ENCODE results near the gene ZNF763. TPM values are rescaled to one million over a fixed set of nuclear protein-coding genes. Genes with fewer than 3 reads are reported as not detected.
"Not testable (repeated sequence)": the region's sequence is repeated elsewhere in the genome, so short reads cannot be mapped to it uniquely, and the experiment has no call there.

ZNF763 gene
- polyA plus RNA-seq, 3 donors: 1.3 to 2.6 (median 1.7) TPM

GRCh38 chr19:11931513-11931912 lies 33.3 kb upstream of the ZNF763 start:
- H3K36me3 ChIP-seq (replicated peaks in 1 of 2; ENCODE audit: control insufficient read depth in 1 of 2, insufficient read depth in 2 of 2, low read length in 2 of 2): peaks cover 4 to 70% of the 10 kb centered on the region in 2 donors
- H4K20me1 ChIP-seq (ENCODE audit: insufficient read depth, low read length): no peaks in the 10 kb centered on the region
- H3K4me3 Mint-ChIP-seq: no peak overlapping the region
- peaks cover 3 to 6% of the 10 kb centered on the region in 2 donors for H3K4me1 ChIP-seq (ENCODE audit: control insufficient read depth in 1 of 2, insufficient read depth in 2 of 2, low read length in 2 of 2)
- 100% methylated on average over 3 of the region's 3 CpGs for WGBS (ENCODE audit: insufficient coverage)
- H3K27me3 Mint-ChIP-seq (ENCODE audit: low read depth in 3 of 3): peaks cover 0 to 2% (median 0%) of the 10 kb centered on the region in 3 donors
- no peak overlapping the region for H3K4me3 ChIP-seq (replicated peaks in 1 of 3; ENCODE audit: low read depth in 2 of 3, low read length in 3 of 3)
- intact Hi-C loops (cut with micrococcal nuclease): no loop called here
- H3K9me3 Mint-ChIP-seq: peaks cover 21 to 72% (median 58%) of the 10 kb centered on the region in 7 donors
- H3K4me2 ChIP-seq (replicated peaks; ENCODE audit: extremely low read depth, low read length, poor library complexity, severe bottlenecking): no peak overlapping the region
- no peak overlapping the region for H2AFZ ChIP-seq (ENCODE audit: insufficient read depth, low read depth, low read length, poor library complexity, severe bottlenecking)
- peaks cover 96% of the 10 kb centered on the region for H3K79me2 ChIP-seq (ENCODE audit: insufficient read depth, low read length)
- no peak overlapping the region for H3K27ac Mint-ChIP-seq
- H3K36me3 Mint-ChIP-seq: peaks cover 25 to 37% of the 10 kb centered on the region in 2 donors
- H3K27me3 ChIP-seq (ENCODE audit: control insufficient read depth in 2 of 2, insufficient read depth in 2 of 2, low read length in 2 of 2): no peaks in the 10 kb centered on the region
- peaks cover 58 to 80% of the 10 kb centered on the region in 2 donors for H3K9me3 ChIP-seq (replicated peaks in 1 of 2; ENCODE audit: control insufficient read depth in 1 of 2, insufficient read depth in 1 of 2, low read length in 2 of 2)
- no peak for DNase-seq
- no peak overlapping the region for H3K9ac ChIP-seq (ENCODE audit: insufficient read depth, low read length, poor library complexity, severe bottlenecking)
- no peak overlapping the region for H3K27ac ChIP-seq (ENCODE audit: low read depth in 1 of 2, low read length in 2 of 2)
- TF ChIP-seq CTCF (IDR thresholded peaks at IDR 0.05): no peak
- peaks cover 16% of the 10 kb centered on the region for H3K4me1 Mint-ChIP-seq

GRCh38 chr19:11935829-11936228 lies 29.0 kb upstream of the ZNF763 start:
- H3K4me3 Mint-ChIP-seq; H3K27ac Mint-ChIP-seq; H3K9ac ChIP-seq (ENCODE audit: insufficient read depth, low read length, poor library complexity, severe bottlenecking); H3K4me1 ChIP-seq (ENCODE audit: control insufficient read depth in 1 of 2, insufficient read depth in 2 of 2, low read length in 2 of 2); H3K4me2 ChIP-seq (replicated peaks; ENCODE audit: extremely low read depth, low read length, poor library complexity, severe bottlenecking); H3K27me3 ChIP-seq (ENCODE audit: control insufficient read depth in 2 of 2, insufficient read depth in 2 of 2, low read length in 2 of 2); intact Hi-C loops (cut with micrococcal nuclease); H3K27ac ChIP-seq (ENCODE audit: low read depth in 1 of 2, low read length in 2 of 2); DNase-seq; H4K20me1 ChIP-seq (ENCODE audit: insufficient read depth, low read length); H3K4me3 ChIP-seq (replicated peaks in 1 of 3; ENCODE audit: low read depth in 2 of 3, low read length in 3 of 3); H3K27me3 Mint-ChIP-seq (ENCODE audit: low read depth in 3 of 3); H2AFZ ChIP-seq (ENCODE audit: insufficient read depth, low read depth, low read length, poor library complexity, severe bottlenecking); H3K4me1 Mint-ChIP-seq: not testable (repeated sequence)
- H3K79me2 ChIP-seq (ENCODE audit: insufficient read depth, low read length): peaks cover 81% of the 10 kb centered on the region
- H3K36me3 ChIP-seq (replicated peaks in 1 of 2; ENCODE audit: control insufficient read depth in 1 of 2, insufficient read depth in 2 of 2, low read length in 2 of 2): peaks cover 9 to 67% of the 10 kb centered on the region in 2 donors
- peaks cover 31 to 88% (median 79%) of the 10 kb centered on the region in 7 donors for H3K9me3 Mint-ChIP-seq
- H3K36me3 Mint-ChIP-seq: peaks cover 42 to 50% of the 10 kb centered on the region in 2 donors
- WGBS (ENCODE audit: insufficient coverage): no CpG with 5 or more reads among the region's 3 CpGs
- peaks cover 72 to 80% of the 10 kb centered on the region in 2 donors for H3K9me3 ChIP-seq (replicated peaks in 1 of 2; ENCODE audit: control insufficient read depth in 1 of 2, insufficient read depth in 1 of 2, low read length in 2 of 2)

GRCh38 chr19:11938383-11938782 lies 26.5 kb upstream of the ZNF763 start:
- intact Hi-C loops (cut with micrococcal nuclease); H2AFZ ChIP-seq (ENCODE audit: insufficient read depth, low read depth, low read length, poor library complexity, severe bottlenecking); H3K9ac ChIP-seq (ENCODE audit: insufficient read depth, low read length, poor library complexity, severe bottlenecking); H3K4me3 Mint-ChIP-seq; H3K27me3 Mint-ChIP-seq (ENCODE audit: low read depth in 3 of 3); H4K20me1 ChIP-seq (ENCODE audit: insufficient read depth, low read length); H3K27me3 ChIP-seq (ENCODE audit: control insufficient read depth in 2 of 2, insufficient read depth in 2 of 2, low read length in 2 of 2); H3K27ac Mint-ChIP-seq; DNase-seq; H3K4me1 Mint-ChIP-seq; H3K4me2 ChIP-seq (replicated peaks; ENCODE audit: extremely low read depth, low read length, poor library complexity, severe bottlenecking); H3K4me1 ChIP-seq (ENCODE audit: control insufficient read depth in 1 of 2, insufficient read depth in 2 of 2, low read length in 2 of 2); H3K27ac ChIP-seq (ENCODE audit: low read depth in 1 of 2, low read length in 2 of 2); H3K4me3 ChIP-seq (replicated peaks in 1 of 3; ENCODE audit: low read depth in 2 of 3, low read length in 3 of 3): not testable (repeated sequence)
- Histone ChIP-seq H3K79me2 (ENCODE audit: insufficient read depth, low read length) (peaks cover 72% of the 10 kb centered on the region), H3K36me3 (replicated peaks in 1 of 2; ENCODE audit: control insufficient read depth in 1 of 2, insufficient read depth in 2 of 2, low read length in 2 of 2) (peaks cover 14 to 71% of the 10 kb centered on the region in 2 donors), H3K9me3 (replicated peaks in 1 of 2; ENCODE audit: control insufficient read depth in 1 of 2, insufficient read depth in 1 of 2, low read length in 2 of 2) (peaks cover 72 to 82% of the 10 kb centered on the region in 2 donors)
- H3K36me3 Mint-ChIP-seq: peaks cover 51 to 68% of the 10 kb centered on the region in 2 donors
- WGBS (ENCODE audit: insufficient coverage): no CpG with 5 or more reads among the region's 3 CpGs
- H3K9me3 Mint-ChIP-seq: peaks cover 46 to 91% (median 82%) of the 10 kb centered on the region in 7 donors

GRCh38 chr19:11941361-11941887 lies 23.4 kb upstream of the ZNF763 start:
- Histone ChIP-seq H3K36me3 (replicated peaks in 1 of 2; ENCODE audit: control insufficient read depth in 1 of 2, insufficient read depth in 2 of 2, low read length in 2 of 2) (peaks cover 22 to 81% of the 10 kb centered on the region in 2 donors), H3K79me2 (ENCODE audit: insufficient read depth, low read length) (peaks cover 74% of the 10 kb centered on the region), H3K9me3 (replicated peaks in 1 of 2; ENCODE audit: control insufficient read depth in 1 of 2, insufficient read depth in 1 of 2, low read length in 2 of 2) (peaks cover 79 to 86% of the 10 kb centered on the region in 2 donors), H3K4me3 (replicated peaks in 1 of 3; ENCODE audit: low read depth in 2 of 3, low read length in 3 of 3) (peak overlapping the region in 1 of 3 experiments; percentile 51)
- H2AFZ ChIP-seq (ENCODE audit: insufficient read depth, low read depth, low read length, poor library complexity, severe bottlenecking); H3K27ac ChIP-seq (ENCODE audit: low read depth in 1 of 2, low read length in 2 of 2); H3K4me1 Mint-ChIP-seq; H3K27me3 Mint-ChIP-seq (ENCODE audit: low read depth in 3 of 3); H4K20me1 ChIP-seq (ENCODE audit: insufficient read depth, low read length); H3K4me3 Mint-ChIP-seq; H3K9ac ChIP-seq (ENCODE audit: insufficient read depth, low read length, poor library complexity, severe bottlenecking); H3K27me3 ChIP-seq (ENCODE audit: control insufficient read depth in 2 of 2, insufficient read depth in 2 of 2, low read length in 2 of 2); H3K4me2 ChIP-seq (replicated peaks; ENCODE audit: extremely low read depth, low read length, poor library complexity, severe bottlenecking); DNase-seq; H3K27ac Mint-ChIP-seq; intact Hi-C loops (cut with micrococcal nuclease); H3K4me1 ChIP-seq (ENCODE audit: control insufficient read depth in 1 of 2, insufficient read depth in 2 of 2, low read length in 2 of 2): not testable (repeated sequence)
- H3K9me3 Mint-ChIP-seq: peaks cover 63 to 93% (median 90%) of the 10 kb centered on the region in 7 donors
- WGBS (ENCODE audit: insufficient coverage): 97% methylated on average over 11 of the region's 29 CpGs
- peaks cover 65 to 83% of the 10 kb centered on the region in 2 donors for H3K36me3 Mint-ChIP-seq

Data from CD14-positive monocyte (primary cell).